Astrocyte of the cerebellum (primary cell): ENCODE results near the gene NFIX.

Source experiments
- DNase-seq: peaks from one replicate; pipeline ENCODE4 v3.0.0-alpha.2; 2011; ENCODE audit warnings: low read depth
- H3K4me3 ChIP-seq: 2 replicates; pipeline ENCODE4 v1.5.1; 2011; ENCODE audit warnings: mild to moderate bottlenecking, low read depth, low read length, moderate library complexity
- CTCF ChIP-seq: IDR thresholded peaks from 2 replicates; pipeline ENCODE4 v1.5.1; 2012; ENCODE audit warnings: low read length, low read depth, moderate library complexity, mild to moderate bottlenecking; ENCODE audit errors: missing control alignments
- in situ Hi-C: cut with HindIII; loops from 2 replicates; pipeline ENCODE4 v1.10.0; 2017; ENCODE audit warnings: low sequenced_read_pairs

Gene NFIX

GRCh38 chr19:12965812-12966135 is 29.5 kb upstream of the NFIX start:
- no peak overlapping the region for H3K4me3 ChIP-seq
- DNase-seq, result no peak
- in situ Hi-C loops, result no loop called here
- no peak for TF ChIP-seq CTCF

- in situ Hi-C loops, result no loop called here
- TF ChIP-seq CTCF, result no peak
- no peak for DNase-seq
- no peak overlapping the region for H3K4me3 ChIP-seq
These were observed 27.4 kb upstream of the NFIX start for GRCh38 chr19:12967907-12968306.

GRCh38 chr19:12969292-12969988 is 25.8 kb upstream of the NFIX start, which contains the start of gene DAND5:
DAND5 (plus strand) TSS chr19:12969576; CDS start chr19:12969661, 85 bp downstream.
- in situ Hi-C loops, result no loop called here
- no peak for DNase-seq
- no peak within 1 kb of the TSS for H3K4me3 ChIP-seq
- TF ChIP-seq CTCF, result no peak

- no peak for TF ChIP-seq CTCF
- in situ Hi-C loops, result no loop called here
- no peak for DNase-seq
- no peak overlapping the region for H3K4me3 ChIP-seq
These were observed 25.0 kb upstream of the NFIX start for GRCh38 chr19:12970070-12970820.

- DNase-seq, result no peak
- TF ChIP-seq CTCF, result no peak
- in situ Hi-C loops, result no loop called here
- no peak overlapping the region for H3K4me3 ChIP-seq
These were observed 22.0 kb upstream of the NFIX start for GRCh38 chr19:12973236-12973635.

GRCh38 chr19:12974301-12975220 is 20.7 kb upstream of the NFIX start:
- TF ChIP-seq CTCF, result no peak
- H3K4me3 ChIP-seq, result no peak overlapping the region
- DNase-seq, result no peak
- in situ Hi-C loops, result no loop called here
